ENCODE measurements around the gene SFXN3. TPM values are rescaled to one million over a fixed set of nuclear protein-coding genes. Genes with fewer than 3 reads are reported as not detected.

Gene SFXN3
- total and polyA plus RNA-seq, 2 of the 13 experiments (the other 11 are each of a cell fraction or from before 2014, with no cell fraction given) = 16.8 to 71.5 TPM

DNA sequence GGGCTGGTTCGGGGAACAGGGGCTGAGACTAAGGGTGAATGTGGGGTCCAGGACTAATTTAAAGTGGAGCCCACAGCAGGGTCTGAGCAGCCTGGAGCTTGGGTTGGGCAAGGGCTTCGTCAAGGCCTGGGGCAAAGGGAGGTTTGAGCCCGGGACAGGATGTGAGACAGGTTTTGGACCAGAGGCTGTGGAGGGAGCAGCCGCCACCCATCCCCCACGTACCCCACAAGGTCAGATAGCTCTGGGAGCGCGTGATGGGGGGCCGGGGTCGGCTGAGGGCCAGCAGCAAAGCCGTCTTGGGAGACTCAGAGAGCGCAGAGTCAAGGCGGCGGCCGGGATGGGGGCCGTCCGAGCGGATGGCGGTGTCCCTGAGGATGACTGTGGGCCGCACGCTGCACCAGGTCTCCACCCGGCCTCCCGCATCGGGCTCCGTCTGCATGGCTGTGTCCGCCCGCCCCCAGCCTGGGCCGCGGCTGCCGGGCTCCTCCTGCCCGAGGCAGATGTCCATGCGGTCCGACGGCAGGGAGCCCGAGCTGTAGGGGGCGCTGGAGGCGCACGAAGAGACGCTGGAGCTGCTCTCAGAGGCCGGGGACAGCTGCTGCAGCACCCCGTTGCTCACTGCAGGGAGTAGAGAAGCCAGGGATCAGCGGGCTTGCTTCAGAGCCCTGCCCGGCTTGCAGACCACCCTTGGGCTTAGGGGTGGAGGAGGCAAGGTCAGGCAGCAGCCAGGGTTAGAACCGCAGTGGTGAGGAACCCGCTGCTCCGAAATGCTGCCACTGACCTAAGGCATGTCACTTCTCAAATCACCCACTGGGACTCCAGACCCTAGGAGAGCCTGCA is 12.2 kb upstream of the SFXN3 start (continued):
- TF ChIP-seq, protein P1, sequence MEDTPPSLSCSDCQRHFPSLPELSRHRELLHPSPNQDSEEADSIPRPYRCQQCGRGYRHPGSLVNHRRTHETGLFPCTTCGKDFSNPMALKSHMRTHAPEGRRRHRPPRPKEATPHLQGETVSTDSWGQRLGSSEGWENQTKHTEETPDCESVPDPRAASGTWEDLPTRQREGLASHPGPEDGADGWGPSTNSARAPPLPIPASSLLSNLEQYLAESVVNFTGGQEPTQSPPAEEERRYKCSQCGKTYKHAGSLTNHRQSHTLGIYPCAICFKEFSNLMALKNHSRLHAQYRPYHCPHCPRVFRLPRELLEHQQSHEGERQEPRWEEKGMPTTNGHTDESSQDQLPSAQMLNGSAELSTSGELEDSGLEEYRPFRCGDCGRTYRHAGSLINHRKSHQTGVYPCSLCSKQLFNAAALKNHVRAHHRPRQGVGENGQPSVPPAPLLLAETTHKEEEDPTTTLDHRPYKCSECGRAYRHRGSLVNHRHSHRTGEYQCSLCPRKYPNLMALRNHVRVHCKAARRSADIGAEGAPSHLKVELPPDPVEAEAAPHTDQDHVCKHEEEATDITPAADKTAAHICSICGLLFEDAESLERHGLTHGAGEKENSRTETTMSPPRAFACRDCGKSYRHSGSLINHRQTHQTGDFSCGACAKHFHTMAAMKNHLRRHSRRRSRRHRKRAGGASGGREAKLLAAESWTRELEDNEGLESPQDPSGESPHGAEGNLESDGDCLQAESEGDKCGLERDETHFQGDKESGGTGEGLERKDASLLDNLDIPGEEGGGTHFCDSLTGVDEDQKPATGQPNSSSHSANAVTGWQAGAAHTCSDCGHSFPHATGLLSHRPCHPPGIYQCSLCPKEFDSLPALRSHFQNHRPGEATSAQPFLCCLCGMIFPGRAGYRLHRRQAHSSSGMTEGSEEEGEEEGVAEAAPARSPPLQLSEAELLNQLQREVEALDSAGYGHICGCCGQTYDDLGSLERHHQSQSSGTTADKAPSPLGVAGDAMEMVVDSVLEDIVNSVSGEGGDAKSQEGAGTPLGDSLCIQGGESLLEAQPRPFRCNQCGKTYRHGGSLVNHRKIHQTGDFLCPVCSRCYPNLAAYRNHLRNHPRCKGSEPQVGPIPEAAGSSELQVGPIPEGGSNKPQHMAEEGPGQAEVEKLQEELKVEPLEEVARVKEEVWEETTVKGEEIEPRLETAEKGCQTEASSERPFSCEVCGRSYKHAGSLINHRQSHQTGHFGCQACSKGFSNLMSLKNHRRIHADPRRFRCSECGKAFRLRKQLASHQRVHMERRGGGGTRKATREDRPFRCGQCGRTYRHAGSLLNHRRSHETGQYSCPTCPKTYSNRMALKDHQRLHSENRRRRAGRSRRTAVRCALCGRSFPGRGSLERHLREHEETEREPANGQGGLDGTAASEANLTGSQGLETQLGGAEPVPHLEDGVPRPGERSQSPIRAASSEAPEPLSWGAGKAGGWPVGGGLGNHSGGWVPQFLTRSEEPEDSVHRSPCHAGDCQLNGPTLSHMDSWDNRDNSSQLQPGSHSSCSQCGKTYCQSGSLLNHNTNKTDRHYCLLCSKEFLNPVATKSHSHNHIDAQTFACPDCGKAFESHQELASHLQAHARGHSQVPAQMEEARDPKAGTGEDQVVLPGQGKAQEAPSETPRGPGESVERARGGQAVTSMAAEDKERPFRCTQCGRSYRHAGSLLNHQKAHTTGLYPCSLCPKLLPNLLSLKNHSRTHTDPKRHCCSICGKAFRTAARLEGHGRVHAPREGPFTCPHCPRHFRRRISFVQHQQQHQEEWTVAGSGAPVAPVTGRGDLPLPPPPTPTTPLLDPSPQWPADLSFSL (CRISPR knock-in tag; IDR thresholded peaks at IDR 0.05) = peak; percentile 39; the same call in 1 of the 2 replicates
- TF ChIP-seq TAF1 (CRISPR knock-in tag; IDR thresholded peaks at IDR 0.05) = peak; percentile 47; the same call in 1 of the 2 replicates
- TF ChIP-seq U2AF2 (IDR thresholded peaks at IDR 0.05; ENCODE audit: low read depth, low read length) = no peak
- TF ChIP-seq, protein P2, sequence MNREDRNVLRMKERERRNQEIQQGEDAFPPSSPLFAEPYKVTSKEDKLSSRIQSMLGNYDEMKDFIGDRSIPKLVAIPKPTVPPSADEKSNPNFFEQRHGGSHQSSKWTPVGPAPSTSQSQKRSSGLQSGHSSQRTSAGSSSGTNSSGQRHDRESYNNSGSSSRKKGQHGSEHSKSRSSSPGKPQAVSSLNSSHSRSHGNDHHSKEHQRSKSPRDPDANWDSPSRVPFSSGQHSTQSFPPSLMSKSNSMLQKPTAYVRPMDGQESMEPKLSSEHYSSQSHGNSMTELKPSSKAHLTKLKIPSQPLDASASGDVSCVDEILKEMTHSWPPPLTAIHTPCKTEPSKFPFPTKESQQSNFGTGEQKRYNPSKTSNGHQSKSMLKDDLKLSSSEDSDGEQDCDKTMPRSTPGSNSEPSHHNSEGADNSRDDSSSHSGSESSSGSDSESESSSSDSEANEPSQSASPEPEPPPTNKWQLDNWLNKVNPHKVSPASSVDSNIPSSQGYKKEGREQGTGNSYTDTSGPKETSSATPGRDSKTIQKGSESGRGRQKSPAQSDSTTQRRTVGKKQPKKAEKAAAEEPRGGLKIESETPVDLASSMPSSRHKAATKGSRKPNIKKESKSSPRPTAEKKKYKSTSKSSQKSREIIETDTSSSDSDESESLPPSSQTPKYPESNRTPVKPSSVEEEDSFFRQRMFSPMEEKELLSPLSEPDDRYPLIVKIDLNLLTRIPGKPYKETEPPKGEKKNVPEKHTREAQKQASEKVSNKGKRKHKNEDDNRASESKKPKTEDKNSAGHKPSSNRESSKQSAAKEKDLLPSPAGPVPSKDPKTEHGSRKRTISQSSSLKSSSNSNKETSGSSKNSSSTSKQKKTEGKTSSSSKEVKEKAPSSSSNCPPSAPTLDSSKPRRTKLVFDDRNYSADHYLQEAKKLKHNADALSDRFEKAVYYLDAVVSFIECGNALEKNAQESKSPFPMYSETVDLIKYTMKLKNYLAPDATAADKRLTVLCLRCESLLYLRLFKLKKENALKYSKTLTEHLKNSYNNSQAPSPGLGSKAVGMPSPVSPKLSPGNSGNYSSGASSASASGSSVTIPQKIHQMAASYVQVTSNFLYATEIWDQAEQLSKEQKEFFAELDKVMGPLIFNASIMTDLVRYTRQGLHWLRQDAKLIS (CRISPR knock-in tag; IDR thresholded peaks at IDR 0.05) = no peak
- TF ChIP-seq, protein P3, sequence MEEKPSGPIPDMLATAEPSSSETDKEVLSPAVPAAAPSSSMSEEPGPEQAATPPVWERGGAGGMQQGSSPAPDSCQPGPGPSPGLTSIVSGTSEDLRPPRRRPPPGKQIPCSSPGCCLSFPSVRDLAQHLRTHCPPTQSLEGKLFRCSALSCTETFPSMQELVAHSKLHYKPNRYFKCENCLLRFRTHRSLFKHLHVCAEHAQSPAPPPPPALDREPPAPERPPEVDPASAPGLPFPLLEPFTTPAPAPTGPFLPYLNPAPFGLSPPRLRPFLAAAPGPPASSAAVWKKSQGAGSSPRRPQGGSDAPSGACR (CRISPR knock-in tag; IDR thresholded peaks at IDR 0.05) = no peak
- peak; percentile 58 for TF ChIP-seq SAP130 (CRISPR knock-in tag; IDR thresholded peaks at IDR 0.05; ENCODE audit: low read depth)
- 0 out of 2 replicates have a peak, but pooled peaks have one; percentile 73 for TF ChIP-seq ZC3H13 (CRISPR knock-in tag; IDR thresholded peaks at IDR 0.05)
- TF ChIP-seq RBM22 (optimal IDR thresholded peaks at IDR 0.05; ENCODE audit: low read length) = no peak
- TF ChIP-seq, protein P4, sequence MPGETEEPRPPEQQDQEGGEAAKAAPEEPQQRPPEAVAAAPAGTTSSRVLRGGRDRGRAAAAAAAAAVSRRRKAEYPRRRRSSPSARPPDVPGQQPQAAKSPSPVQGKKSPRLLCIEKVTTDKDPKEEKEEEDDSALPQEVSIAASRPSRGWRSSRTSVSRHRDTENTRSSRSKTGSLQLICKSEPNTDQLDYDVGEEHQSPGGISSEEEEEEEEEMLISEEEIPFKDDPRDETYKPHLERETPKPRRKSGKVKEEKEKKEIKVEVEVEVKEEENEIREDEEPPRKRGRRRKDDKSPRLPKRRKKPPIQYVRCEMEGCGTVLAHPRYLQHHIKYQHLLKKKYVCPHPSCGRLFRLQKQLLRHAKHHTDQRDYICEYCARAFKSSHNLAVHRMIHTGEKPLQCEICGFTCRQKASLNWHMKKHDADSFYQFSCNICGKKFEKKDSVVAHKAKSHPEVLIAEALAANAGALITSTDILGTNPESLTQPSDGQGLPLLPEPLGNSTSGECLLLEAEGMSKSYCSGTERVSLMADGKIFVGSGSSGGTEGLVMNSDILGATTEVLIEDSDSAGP (CRISPR knock-in tag; IDR thresholded peaks at IDR 0.05; ENCODE audit: borderline replicate concordance) = peak; percentile 85
- no peak for TF ChIP-seq ADNP (CRISPR knock-in tag; IDR thresholded peaks at IDR 0.05)
- TF ChIP-seq, protein P5, sequence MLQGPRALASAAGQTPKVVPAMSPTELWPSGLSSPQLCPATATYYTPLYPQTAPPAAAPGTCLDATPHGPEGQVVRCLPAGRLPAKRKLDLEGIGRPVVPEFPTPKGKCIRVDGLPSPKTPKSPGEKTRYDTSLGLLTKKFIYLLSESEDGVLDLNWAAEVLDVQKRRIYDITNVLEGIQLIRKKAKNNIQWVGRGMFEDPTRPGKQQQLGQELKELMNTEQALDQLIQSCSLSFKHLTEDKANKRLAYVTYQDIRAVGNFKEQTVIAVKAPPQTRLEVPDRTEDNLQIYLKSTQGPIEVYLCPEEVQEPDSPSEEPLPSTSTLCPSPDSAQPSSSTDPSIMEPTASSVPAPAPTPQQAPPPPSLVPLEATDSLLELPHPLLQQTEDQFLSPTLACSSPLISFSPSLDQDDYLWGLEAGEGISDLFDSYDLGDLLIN (CRISPR knock-in tag; IDR thresholded peaks at IDR 0.05; ENCODE audit: borderline replicate concordance) = no peak
- TF ChIP-seq, protein P6, sequence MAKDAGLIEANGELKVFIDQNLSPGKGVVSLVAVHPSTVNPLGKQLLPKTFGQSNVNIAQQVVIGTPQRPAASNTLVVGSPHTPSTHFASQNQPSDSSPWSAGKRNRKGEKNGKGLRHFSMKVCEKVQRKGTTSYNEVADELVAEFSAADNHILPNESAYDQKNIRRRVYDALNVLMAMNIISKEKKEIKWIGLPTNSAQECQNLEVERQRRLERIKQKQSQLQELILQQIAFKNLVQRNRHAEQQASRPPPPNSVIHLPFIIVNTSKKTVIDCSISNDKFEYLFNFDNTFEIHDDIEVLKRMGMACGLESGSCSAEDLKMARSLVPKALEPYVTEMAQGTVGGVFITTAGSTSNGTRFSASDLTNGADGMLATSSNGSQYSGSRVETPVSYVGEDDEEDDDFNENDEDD (CRISPR knock-in tag; IDR thresholded peaks at IDR 0.05; ENCODE audit: borderline replicate concordance) = peak; percentile 63; the same call in 1 of the 2 replicates
